HepG2 (cell line): ENCODE measurements around the gene AHNAK. TPM values are rescaled to one million over a fixed set of nuclear protein-coding genes. Genes with fewer than 3 reads are reported as not detected.

ENCODE experiments used
- CHCHD3 ChIP-seq: sonication (generic); formaldehyde crosslinking; IDR thresholded peaks from 2 replicates; pipeline ENCODE4 v1.8.0; 2022; ENCODE audit warnings: mild to moderate bottlenecking, missing genetic modification reagents, moderate library complexity
- E2F5 ChIP-seq: sonication (generic); formaldehyde crosslinking; conservative IDR thresholded peaks from 2 replicates; pipeline ENCODE4 v1.4.0; 2020; ENCODE audit warnings: missing genetic modification reagents
- HMG20A ChIP-seq: IDR thresholded peaks from 2 replicates; pipeline ENCODE4 v1.6.1; 2016; ENCODE audit warnings: borderline replicate concordance
- JUNB ChIP-seq: sonication (generic); formaldehyde crosslinking; IDR thresholded peaks from 2 replicates; pipeline ENCODE4 v1.8.0; 2022; ENCODE audit warnings: missing genetic modification reagents, mild to moderate bottlenecking, borderline replicate concordance
- MAX ChIP-seq: IDR thresholded peaks from 2 replicates; pipeline ENCODE4 v1.6.1; 2012; ENCODE audit warnings: inconsistent platforms
- MED1 ChIP-seq: sonication (generic); formaldehyde crosslinking; IDR thresholded peaks from 2 replicates; pipeline ENCODE4 v1.4.0; 2020; ENCODE audit warnings: missing genetic modification reagents
- MZF1 ChIP-seq: sonication (generic); formaldehyde crosslinking; IDR thresholded peaks from 2 replicates; pipeline ENCODE4 v1.8.1; 2023; ENCODE audit warnings: mild to moderate bottlenecking, missing genetic modification reagents, borderline replicate concordance
- RBAK ChIP-seq: sonication (generic); formaldehyde crosslinking; IDR thresholded peaks from 2 replicates; pipeline ENCODE4 v1.5.1; 2020; ENCODE audit warnings: mild to moderate bottlenecking, missing genetic modification reagents
- SAP130 ChIP-seq: IDR thresholded peaks from 2 replicates; pipeline ENCODE4 v1.6.1; 2016; ENCODE audit warnings: low read depth
- SATB2 ChIP-seq: sonication (generic); formaldehyde crosslinking; IDR thresholded peaks from 2 replicates; pipeline ENCODE4 v1.5.0; 2020; ENCODE audit warnings: missing genetic modification reagents
- SNAPC4 ChIP-seq: sonication (generic); formaldehyde crosslinking; IDR thresholded peaks from 2 replicates; pipeline ENCODE4 v1.4.0; 2020; ENCODE audit warnings: mild to moderate bottlenecking, missing genetic modification reagents
- TBX2 ChIP-seq: sonication (generic); formaldehyde crosslinking; IDR thresholded peaks from 2 replicates; pipeline ENCODE4 v1.5.0; 2020; ENCODE audit warnings: missing genetic modification reagents, mild to moderate bottlenecking, borderline replicate concordance
- XRCC5 ChIP-seq: fragments of 200-400 bp; formaldehyde crosslinking; optimal IDR thresholded peaks from 2 replicates; pipeline ENCODE3; 2017; ENCODE audit warnings: mild to moderate bottlenecking, low read length
- ZFP91 ChIP-seq: sonication (generic); formaldehyde crosslinking; IDR thresholded peaks from 2 replicates; pipeline ENCODE4 v1.9.0; 2022; ENCODE audit warnings: missing genetic modification reagents, mild to moderate bottlenecking, borderline replicate concordance
- ZNF230 ChIP-seq: sonication (generic); formaldehyde crosslinking; IDR thresholded peaks from 2 replicates; pipeline ENCODE4 v1.4.0; 2020; ENCODE audit warnings: mild to moderate bottlenecking, missing genetic modification reagents
- ZNF256 ChIP-seq: sonication (generic); formaldehyde crosslinking; conservative IDR thresholded peaks from 2 replicates; pipeline ENCODE4 v1.4.0; 2020; ENCODE audit warnings: missing genetic modification reagents
- ZNF414 ChIP-seq: sonication (generic); formaldehyde crosslinking; IDR thresholded peaks from 2 replicates; pipeline ENCODE4 v1.5.0; 2020; ENCODE audit warnings: missing genetic modification reagents
- ZNF510 ChIP-seq: sonication (generic); formaldehyde crosslinking; IDR thresholded peaks from 2 replicates; pipeline ENCODE4 v1.4.0; 2020; ENCODE audit warnings: low read depth, mild to moderate bottlenecking, missing genetic modification reagents
- ZNF562 ChIP-seq: sonication (generic); formaldehyde crosslinking; IDR thresholded peaks from 2 replicates; pipeline ENCODE4 v1.8.0; 2022; ENCODE audit warnings: missing genetic modification reagents, borderline replicate concordance
- ZNF691 ChIP-seq: sonication (generic); formaldehyde crosslinking; IDR thresholded peaks from 2 replicates; pipeline ENCODE4 v1.4.0; 2020; ENCODE audit warnings: missing genetic modification reagents, low read depth, mild to moderate bottlenecking, borderline replicate concordance
- polyA plus RNA-seq, 8 experiments: library from polyadenylated mRNA; depleted of rRNA in 3 of 8; stranded (reverse) in 7 of 8; unstranded in 1 of 8; fragments of >200 nt; fragmentation: Illumina TruSeq in 4 of 8; extraction: Trizol in 4 of 8; gene quantifications; 2 replicates each; pipeline versions ENCODE4 v1.2.1 to v1.2.3, GENCODE V29; 2011 to 2016; ENCODE audit warnings: low read depth in 4 of 8, missing spikeins in 1 of 8, mixed read lengths in 1 of 8; ENCODE audit not compliant: insufficient read depth in 1 of 8
- total RNA-seq, 5 experiments: library from RNA; depleted of rRNA; stranded (reverse); fragments of >200 nt; fragmentation: Illumina TruSeq; extraction: Trizol; gene quantifications; 2 replicates each; pipeline ENCODE4 v1.2.3, GENCODE V29; 2016; ENCODE audit warnings: low read depth in 1 of 5

AHNAK gene
- total and polyA plus RNA-seq, 2 of the 13 experiments (the other 11 are each of a cell fraction or from before 2014, with no cell fraction given) = 23.4 to 25.0 TPM

GRCh38 chr11:62501432-62501891 is 45.1 kb downstream of the AHNAK start (continued):
- no peak for TF ChIP-seq ZNF414 (CRISPR knock-in tag)
- no peak for TF ChIP-seq E2F5 (CRISPR knock-in tag)
- no peak for TF ChIP-seq SNAPC4
- 0 out of 2 replicates have a peak, but pooled peaks have one; percentile 16 for TF ChIP-seq MAX
- TF ChIP-seq SAP130 = peak; percentile 80
- no peak; the same call in 1 of the 2 replicates for TF ChIP-seq TBX2 (CRISPR knock-in tag)
- TF ChIP-seq HMG20A (CRISPR knock-in tag) = peak; percentile 47; the same call in 1 of the 2 replicates
- no peak for TF ChIP-seq MED1
- TF ChIP-seq XRCC5 = no peak
- TF ChIP-seq ZFP91 (CRISPR knock-in tag) = peak; percentile 20; the same call in 1 of the 2 replicates
- TF ChIP-seq ZNF562 = no peak
- no peak for TF ChIP-seq SATB2 (CRISPR knock-in tag)
- no peak for TF ChIP-seq ZNF230 (CRISPR knock-in tag)
- no peak for TF ChIP-seq ZNF510 (CRISPR knock-in tag)
- TF ChIP-seq JUNB = no peak
- no peak for TF ChIP-seq CHCHD3
- no peak for TF ChIP-seq ZNF256
- no peak for TF ChIP-seq ZNF691
- TF ChIP-seq MZF1 = no peak
- no peak for TF ChIP-seq RBAK (CRISPR knock-in tag)
